SK-N-SH (cell line): ENCODE results near the gene CHD6. TPM values are rescaled to one million over a fixed set of nuclear protein-coding genes. Genes with fewer than 3 reads are reported as not detected.

Experiments used
- CTCF ChIA-PET: fragments of 300-600, 350-600 bp; formaldehyde crosslinking; extraction: SDS; loops from one replicate; lab custom pipeline; 2021; lab: Yijun Ruan, JAX
- POLR2A ChIA-PET: fragments of 350-600 bp; sonication (Branson Sonifier 250); formaldehyde crosslinking; extraction: SDS; loops from one replicate; lab custom pipeline; 2020; ENCODE audit warnings: antibody characterized with exemption, inconsistent platforms; lab: Yijun Ruan, JAX
- DNase-seq: peaks from one replicate; pipeline ENCODE4 v3.0.0; 2012
- H2AFZ ChIP-seq: fragments of 200-600 bp; sonication (generic); 2 replicates; pipeline ENCODE4 v1.8.1; 2016; ENCODE audit warnings: antibody characterized with exemption, mild to moderate bottlenecking, low read depth
- H3F3A ChIP-seq: fragments of 200-600 bp; sonication (generic); replicated peaks from 2 replicates; pipeline ENCODE3; 2016; ENCODE audit warnings: antibody characterized with exemption, mild to moderate bottlenecking; ENCODE audit not compliant: insufficient read depth
- H3K27ac ChIP-seq, 2 experiments: fragments of 200-500 bp in 1 of 2; fragments of 200-600 bp in 1 of 2; sonication (Bioruptor generic) in 1 of 2; sonication (generic), shearing (Covaris generic) in 1 of 2; 2 replicates each; pipeline versions ENCODE4 v1.5.1 to v1.6.1; 2014 to 2016; ENCODE audit warnings: low read depth in 2 of 2, inconsistent platforms in 1 of 2, low read length in 1 of 2, mild to moderate bottlenecking in 1 of 2, mixed read lengths in 1 of 2
- H3K27me3 ChIP-seq: fragments of 200-600 bp; sonication (generic), shearing (Covaris generic); 2 replicates; pipeline ENCODE4 v1.6.1; 2016; ENCODE audit warnings: mixed run types; ENCODE audit not compliant: insufficient read depth
- H3K36me3 ChIP-seq, 2 experiments: fragments of 200-500 bp in 1 of 2; fragments of 200-600 bp in 1 of 2; sonication (Bioruptor generic) in 1 of 2; sonication (generic) in 1 of 2; replicated peaks in 1 of 2; 2 replicates each; pipeline versions ENCODE3 to v1.5.1; 2014 to 2016; ENCODE audit warnings: low read length in 1 of 2, mild to moderate bottlenecking in 1 of 2; ENCODE audit not compliant: insufficient read depth in 2 of 2, control insufficient read depth in 1 of 2
- H3K4me1 ChIP-seq, 2 experiments: fragments of 200-500 bp in 1 of 2; fragments of 200-600 bp in 1 of 2; sonication (Bioruptor generic) in 1 of 2; sonication (generic), shearing (Covaris generic) in 1 of 2; 2 replicates each; pipeline versions ENCODE4 v1.5.1 to v1.6.1; 2014 to 2016; ENCODE audit warnings: low read depth in 1 of 2, low read length in 1 of 2, mixed run types in 1 of 2; ENCODE audit not compliant: insufficient read depth in 2 of 2, control insufficient read depth in 1 of 2
- H3K4me2 ChIP-seq: fragments of 200-600 bp; sonication (generic), shearing (Covaris generic); 2 replicates; pipeline ENCODE4 v1.6.1; 2017; ENCODE audit warnings: mixed run types
- H3K4me3 ChIP-seq, 2 experiments: fragments of 200-500 bp in 1 of 2; fragments of 200-600 bp in 1 of 2; sonication (Bioruptor generic) in 1 of 2; sonication (generic), shearing (Covaris generic) in 1 of 2; 2 replicates each; pipeline versions ENCODE4 v1.5.1 to v1.8.1; 2014 to 2016; ENCODE audit warnings: low read depth in 2 of 2, inconsistent platforms in 1 of 2, low read length in 1 of 2, mild to moderate bottlenecking in 1 of 2, mixed read lengths in 1 of 2, moderate library complexity in 1 of 2
- H3K79me2 ChIP-seq: fragments of 200-600 bp; sonication (generic); 2 replicates; pipeline ENCODE4 v1.8.1; 2017; ENCODE audit warnings: mild to moderate bottlenecking; ENCODE audit not compliant: insufficient read depth
- H3K9ac ChIP-seq: fragments of 200-600 bp; sonication (generic); 2 replicates; pipeline ENCODE4 v1.6.1; 2017; ENCODE audit warnings: mixed run types
- H3K9me2 ChIP-seq: fragments of 200-600 bp; sonication (generic); 2 replicates; pipeline ENCODE4 v1.6.1; 2017; ENCODE audit warnings: mixed run types
- H3K9me3 ChIP-seq: fragments of 200-600 bp; sonication (generic); 2 replicates; pipeline ENCODE4 v1.6.1; 2017; ENCODE audit warnings: mixed run types, mild to moderate bottlenecking, moderate library complexity
- H4K20me1 ChIP-seq: fragments of 200-600 bp; sonication (generic); 2 replicates; pipeline ENCODE4 v1.6.1; 2017; ENCODE audit warnings: mild to moderate bottlenecking, mixed run types; ENCODE audit not compliant: insufficient read depth
- ELF1 ChIP-seq: IDR thresholded peaks from 2 replicates; pipeline ENCODE4 v1.4.0; 2012
- EZH2phosphoT487 ChIP-seq: fragments of 200-600 bp; sonication (generic); IDR thresholded peaks from 2 replicates; pipeline ENCODE4 v1.6.1; 2017; ENCODE audit warnings: low read depth, mixed run types, mild to moderate bottlenecking, antibody characterized with exemption, moderate library complexity, borderline replicate concordance
- FOSL2 ChIP-seq: IDR thresholded peaks from 2 replicates; pipeline ENCODE4 v1.4.0; 2012; ENCODE audit warnings: low read depth, mild to moderate bottlenecking, moderate library complexity, borderline replicate concordance
- FOXM1 ChIP-seq: IDR thresholded peaks from 2 replicates; pipeline ENCODE4 v1.4.0; 2012; ENCODE audit warnings: low read depth, mild to moderate bottlenecking
- MAX ChIP-seq: IDR thresholded peaks from 2 replicates; pipeline ENCODE4 v1.4.0; 2012; ENCODE audit warnings: low read depth
- NFIC ChIP-seq: IDR thresholded peaks from 2 replicates; pipeline ENCODE4 v1.4.0; 2012; ENCODE audit warnings: borderline replicate concordance
- POLR2AphosphoS5 ChIP-seq: IDR thresholded peaks from 2 replicates; pipeline ENCODE4 v1.6.1; 2012; ENCODE audit warnings: low read depth, low read length
- RAD21 ChIP-seq: IDR thresholded peaks from 2 replicates; pipeline ENCODE4 v1.6.1; 2012; ENCODE audit warnings: mild to moderate bottlenecking, low read length
- RFX5 ChIP-seq: IDR thresholded peaks from 2 replicates; pipeline ENCODE4 v1.6.1; 2012; ENCODE audit warnings: mild to moderate bottlenecking, improper control_type of control experiment, low read length
- TCF12 ChIP-seq: IDR thresholded peaks from 2 replicates; pipeline ENCODE4 v1.4.0; 2012
- TEAD4 ChIP-seq: IDR thresholded peaks from 2 replicates; pipeline ENCODE4 v1.4.0; 2012; ENCODE audit warnings: mild to moderate bottlenecking, borderline replicate concordance; ENCODE audit not compliant: insufficient read depth
- ZBTB33 ChIP-seq: IDR thresholded peaks from 2 replicates; pipeline ENCODE4 v1.4.0; 2012; ENCODE audit warnings: low read depth, borderline replicate concordance
- WGBS: methylation state at CpG from one replicate; pipeline ENCODE4 v1.1.6; 2017; ENCODE audit warnings: low lambda C conversion rate; 5-methylcytosine and 5-hydroxymethylcytosine counted together
- polyA plus RNA-seq, 3 experiments: library from polyadenylated mRNA; depleted of rRNA; stranded (reverse); fragments of >200 nt; gene quantifications; 2 replicates each; pipeline ENCODE4 v1.2.3, GENCODE V29; 2012
- TF ChIP-seq, protein P1 (sequence below): IDR thresholded peaks from 2 replicates; pipeline ENCODE4; 2012
- TF ChIP-seq, protein P2 (sequence below): fragments of 200-600 bp; sonication (generic); IDR thresholded peaks from 2 replicates; pipeline ENCODE4 v1.6.1; 2017; ENCODE audit warnings: antibody characterized with exemption, mild to moderate bottlenecking, moderate library complexity

CHD6 gene
- polyA plus RNA-seq, 1 of the 3 experiments (the other 2 are of a cell fraction) = 7.1 TPM

GRCh38 chr20:41530923-41531322 lies 87.3 kb downstream of the CHD6 start:
- Histone ChIP-seq H3F3A (no peaks in the 10 kb centered on the region), H3K27ac (no peak overlapping the region), H3K4me1 (peaks cover 0 to 4% of the 10 kb centered on the region in 2 experiments; a peak in 3 of 4 replicates), H3K79me2 (peaks cover 14% of the 10 kb centered on the region), H2AFZ (no peak overlapping the region), H3K9ac (no peak overlapping the region), H3K9me2 (no peaks in the 10 kb centered on the region), H3K4me2 (no peak overlapping the region), H3K4me3 (no peak overlapping the region), H3K9me3 (no peaks in the 10 kb centered on the region), H3K27me3 (no peaks in the 10 kb centered on the region), H4K20me1 (peaks cover 14% of the 10 kb centered on the region), H3K36me3 (peaks cover 8 to 26% of the 10 kb centered on the region in 2 experiments)
- ChIA-PET POLR2A (interaction anchor here (0.5 kb wide), 1 partner anchor 21 kb away, joined by 3 read pairs; no protein-coding TSS in a partner anchor), CTCF (no interaction called here)
- TF ChIP-seq ZBTB33 (no peak), MAX (no peak), TCF12 (no peak), FOXM1 (no peak), RFX5 (no peak), NFIC (no peak), POLR2AphosphoS5 (no peak), RAD21 (no peak), TEAD4 (no peak), EZH2phosphoT487 (no peak), FOSL2 (no peak)
- TF ChIP-seq, protein P1, sequence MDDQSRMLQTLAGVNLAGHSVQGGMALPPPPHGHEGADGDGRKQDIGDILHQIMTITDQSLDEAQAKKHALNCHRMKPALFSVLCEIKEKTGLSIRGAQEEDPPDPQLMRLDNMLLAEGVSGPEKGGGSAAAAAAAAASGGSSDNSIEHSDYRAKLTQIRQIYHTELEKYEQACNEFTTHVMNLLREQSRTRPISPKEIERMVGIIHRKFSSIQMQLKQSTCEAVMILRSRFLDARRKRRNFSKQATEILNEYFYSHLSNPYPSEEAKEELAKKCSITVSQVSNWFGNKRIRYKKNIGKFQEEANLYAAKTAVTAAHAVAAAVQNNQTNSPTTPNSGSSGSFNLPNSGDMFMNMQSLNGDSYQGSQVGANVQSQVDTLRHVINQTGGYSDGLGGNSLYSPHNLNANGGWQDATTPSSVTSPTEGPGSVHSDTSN = no peak
- TF ChIP-seq, protein P2, sequence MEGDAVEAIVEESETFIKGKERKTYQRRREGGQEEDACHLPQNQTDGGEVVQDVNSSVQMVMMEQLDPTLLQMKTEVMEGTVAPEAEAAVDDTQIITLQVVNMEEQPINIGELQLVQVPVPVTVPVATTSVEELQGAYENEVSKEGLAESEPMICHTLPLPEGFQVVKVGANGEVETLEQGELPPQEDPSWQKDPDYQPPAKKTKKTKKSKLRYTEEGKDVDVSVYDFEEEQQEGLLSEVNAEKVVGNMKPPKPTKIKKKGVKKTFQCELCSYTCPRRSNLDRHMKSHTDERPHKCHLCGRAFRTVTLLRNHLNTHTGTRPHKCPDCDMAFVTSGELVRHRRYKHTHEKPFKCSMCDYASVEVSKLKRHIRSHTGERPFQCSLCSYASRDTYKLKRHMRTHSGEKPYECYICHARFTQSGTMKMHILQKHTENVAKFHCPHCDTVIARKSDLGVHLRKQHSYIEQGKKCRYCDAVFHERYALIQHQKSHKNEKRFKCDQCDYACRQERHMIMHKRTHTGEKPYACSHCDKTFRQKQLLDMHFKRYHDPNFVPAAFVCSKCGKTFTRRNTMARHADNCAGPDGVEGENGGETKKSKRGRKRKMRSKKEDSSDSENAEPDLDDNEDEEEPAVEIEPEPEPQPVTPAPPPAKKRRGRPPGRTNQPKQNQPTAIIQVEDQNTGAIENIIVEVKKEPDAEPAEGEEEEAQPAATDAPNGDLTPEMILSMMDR = no peak
- no peak for DNase-seq
- 90% methylated on average over 1 of the region's 1 CpG for WGBS

GRCh38 chr20:41526327-41526726 lies 91.8 kb downstream of the CHD6 start:
- ChIA-PET POLR2A (no interaction called here), CTCF (interaction anchor here (1.0 kb wide), 1 partner anchor 14 kb away, joined by 4 read pairs; no protein-coding TSS in a partner anchor)

More at GRCh38 chr20:41526327-41526726, 91.8 kb downstream of the CHD6 start:
- Histone ChIP-seq H3K9me3 (no peaks in the 10 kb centered on the region), H2AFZ (no peak overlapping the region), H4K20me1 (peaks cover 16% of the 10 kb centered on the region), H3K4me1 (peaks cover 9 to 11% of the 10 kb centered on the region in 2 experiments; a peak in 3 of 4 replicates), H3K4me3 (no peak overlapping the region), H3K27me3 (no peaks in the 10 kb centered on the region), H3K9me2 (no peaks in the 10 kb centered on the region), H3K27ac (no peak overlapping the region), H3K36me3 (peaks cover 12 to 17% of the 10 kb centered on the region in 2 experiments), H3F3A (no peaks in the 10 kb centered on the region), H3K9ac (no peak overlapping the region), H3K79me2 (peaks cover 6% of the 10 kb centered on the region), H3K4me2 (no peak overlapping the region)
- 88% methylated on average over 3 of the region's 3 CpGs for WGBS
- TF ChIP-seq ELF1 = no peak
- DNase-seq = no peak
